Hepatocyte (in vitro differentiated cells): ENCODE results near the gene CCL14. TPM values are rescaled to one million over a fixed set of nuclear protein-coding genes. Genes with fewer than 3 reads are reported as not detected.

ENCODE experiments used
- DNase-seq: peaks from one replicate; pipeline ENCODE4 v3.0.0-alpha.2; 2016; ENCODE audit warnings: low spot score
- H2AFZ ChIP-seq: fragments of 200-600 bp; sonication (generic); 2 replicates; pipeline ENCODE4 v1.6.0; 2016; ENCODE audit warnings: antibody characterized with exemption, mild to moderate bottlenecking
- H3K27ac ChIP-seq: fragments of 200-600 bp; sonication (generic); 2 replicates; pipeline ENCODE4 v1.5.1; 2016; ENCODE audit warnings: mild to moderate bottlenecking
- H3K27me3 ChIP-seq: fragments of 200-600 bp; sonication (generic); 2 replicates; pipeline ENCODE4 v1.6.1; 2016
- H3K36me3 ChIP-seq: fragments of 200-600 bp; sonication (generic); replicated peaks from 2 replicates; pipeline ENCODE4 v1.5.1; 2016; ENCODE audit warnings: low read depth; ENCODE audit not compliant: insufficient read depth
- H3K4me1 ChIP-seq: fragments of 200-600 bp; sonication (generic); 2 replicates; pipeline ENCODE4 v1.5.1; 2016; ENCODE audit warnings: mild to moderate bottlenecking, moderate library complexity; ENCODE audit not compliant: insufficient read depth
- H3K4me2 ChIP-seq: fragments of 200-600 bp; sonication (generic); 2 replicates; pipeline ENCODE4 v1.6.0; 2016
- H3K4me3 ChIP-seq: fragments of 200-600 bp; sonication (generic); 2 replicates; pipeline ENCODE4 v1.5.1; 2016; ENCODE audit warnings: mild to moderate bottlenecking
- H3K79me2 ChIP-seq: fragments of 200-600 bp; sonication (generic); 2 replicates; pipeline ENCODE4 v1.6.0; 2017; ENCODE audit warnings: mild to moderate bottlenecking
- H3K9me2 ChIP-seq: fragments of 200-600 bp; sonication (generic); replicated peaks from 2 replicates; pipeline ENCODE4 v1.6.0; 2017; ENCODE audit warnings: mild to moderate bottlenecking; ENCODE audit not compliant: insufficient read depth
- H3K9me3 ChIP-seq: fragments of 200-600 bp; sonication (generic); 2 replicates; pipeline ENCODE4 v1.5.1; 2016; ENCODE audit warnings: low read depth, mild to moderate bottlenecking
- H4K20me1 ChIP-seq: fragments of 200-600 bp; sonication (generic); 2 replicates; pipeline ENCODE4 v1.6.0; 2016; ENCODE audit warnings: mild to moderate bottlenecking; ENCODE audit not compliant: insufficient read depth, poor library complexity, severe bottlenecking
- CTCF ChIP-seq: fragments of 200-600 bp; sonication (generic); IDR thresholded peaks from 2 replicates; pipeline ENCODE4 v1.5.1; 2016; ENCODE audit warnings: antibody characterized with exemption, mild to moderate bottlenecking; ENCODE audit not compliant: poor library complexity
- EZH2 ChIP-seq: fragments of 200-600 bp; sonication (generic); IDR thresholded peaks from 2 replicates; pipeline ENCODE4 v1.6.1; 2016; ENCODE audit warnings: antibody characterized with exemption, mild to moderate bottlenecking, borderline replicate concordance
- EZH2phosphoT487 ChIP-seq: fragments of 200-600 bp; sonication (generic); IDR thresholded peaks from one replicate; pipeline ENCODE4 v1.6.1; 2018; ENCODE audit warnings: antibody characterized with exemption, mild to moderate bottlenecking, low read depth, moderate library complexity; ENCODE audit not compliant: unreplicated experiment, severe bottlenecking
- WGBS: methylation state at CpG from one replicate; pipeline ENCODE4 v1.1.6; 2016; ENCODE audit warnings: low lambda C conversion rate; ENCODE audit errors: missing lambda C conversion rate; 5-methylcytosine and 5-hydroxymethylcytosine counted together
- polyA plus RNA-seq: library from polyadenylated mRNA; unstranded; fragments of >200 nt; fragmentation: Nextera tagmentation; extraction: Ambion mirVana; gene quantifications from 2 replicates; pipeline ENCODE4 v1.2.1, GENCODE V29; 2016
- total RNA-seq: library from RNA; depleted of rRNA; stranded (reverse); fragments of >200 nt; gene quantifications from 2 replicates; pipeline ENCODE4 v1.2.3, GENCODE V29; 2014

The CCL14 gene
- total and polyA plus RNA-seq, 2 experiments from 2014 or later = 0.27 to 0.56 TPM

- Histone ChIP-seq H3K4me1 (no peaks in the 10 kb centered on the region), H4K20me1 (no peaks in the 10 kb centered on the region), H3K9me3 (no peaks in the 10 kb centered on the region), H3K79me2 (no peaks in the 10 kb centered on the region), H3K4me3 (no peak overlapping the region), H3K27ac (peak overlapping the region; percentile 58), H2AFZ (no peak overlapping the region), H3K4me2 (no peak overlapping the region), H3K9me2 (no peaks in the 10 kb centered on the region), H3K36me3 (no peaks in the 10 kb centered on the region), H3K27me3 (no peaks in the 10 kb centered on the region)
- 70% methylated on average over 4 of the region's 4 CpGs for WGBS
- peak; percentile 57 for DNase-seq
- TF ChIP-seq CTCF = peak; percentile 32
- TF ChIP-seq EZH2phosphoT487 = no peak
These were observed 4.6 kb downstream of the CCL14 start for GRCh38 chr17:35981908-35982330.

- Histone ChIP-seq H3K27ac (peak within 1 kb of the TSS; percentile 58), H3K27me3 (no peaks in the 10 kb centered on the region), H3K79me2 (no peaks in the 10 kb centered on the region), H3K4me2 (no peak within 1 kb of the TSS), H2AFZ (no peak within 1 kb of the TSS), H3K36me3 (no peaks in the 10 kb centered on the region), H3K9me3 (no peaks in the 10 kb centered on the region), H4K20me1 (no peaks in the 10 kb centered on the region), H3K9me2 (no peaks in the 10 kb centered on the region), H3K4me3 (no peak within 1 kb of the TSS), H3K4me1 (no peaks in the 10 kb centered on the region)
- no peak for DNase-seq
- TF ChIP-seq EZH2 = no peak
- no peak for TF ChIP-seq EZH2phosphoT487
- no peak for TF ChIP-seq CTCF
- WGBS = 93% methylated on average over 12 of the region's 12 CpGs
These were observed 5.3 kb downstream of the CCL14 start, which contains the start of gene CCL16 for GRCh38 chr17:35981246-35981645. Gene CCL16 (minus strand): TSS chr17:35981497. CDS start chr17:35981420, 77 bp downstream.

GRCh38 chr17:35978346-35978745 is 8.2 kb downstream of the CCL14 start:
- Histone ChIP-seq H3K9me3 (no peaks in the 10 kb centered on the region), H3K4me1 (peaks cover 11% of the 10 kb centered on the region), H3K79me2 (no peaks in the 10 kb centered on the region), H2AFZ (no peak overlapping the region), H3K36me3 (no peaks in the 10 kb centered on the region), H3K4me2 (no peak overlapping the region), H3K27me3 (no peaks in the 10 kb centered on the region), H3K9me2 (no peaks in the 10 kb centered on the region), H3K27ac (no peak overlapping the region), H3K4me3 (no peak overlapping the region), H4K20me1 (no peaks in the 10 kb centered on the region)
- TF ChIP-seq EZH2phosphoT487 (no peak), CTCF (no peak), EZH2 (no peak)
- no peak for DNase-seq
- WGBS = 88% methylated on average over 3 of the region's 3 CpGs

- H3K27ac ChIP-seq = no peak overlapping the region
- H3K9me3 ChIP-seq = no peaks in the 10 kb centered on the region
- no peaks in the 10 kb centered on the region for H4K20me1 ChIP-seq
- no peak for DNase-seq
- no peaks in the 10 kb centered on the region for H3K36me3 ChIP-seq
- no peaks in the 10 kb centered on the region for H3K79me2 ChIP-seq
- no peak overlapping the region for H3K4me2 ChIP-seq
- H3K9me2 ChIP-seq = no peaks in the 10 kb centered on the region
- no peak for TF ChIP-seq EZH2
- no peak for TF ChIP-seq CTCF
- TF ChIP-seq EZH2phosphoT487 = no peak
- H3K27me3 ChIP-seq = no peaks in the 10 kb centered on the region
- peaks cover 16% of the 10 kb centered on the region for H3K4me1 ChIP-seq
- 96% methylated on average over 7 of the region's 7 CpGs for WGBS
- H3K4me3 ChIP-seq = no peak overlapping the region
- H2AFZ ChIP-seq = no peak overlapping the region
These were observed 9.0 kb downstream of the CCL14 start for GRCh38 chr17:35977509-35977908.
